Measurements from ENCODE around the gene GALP. TPM values are rescaled to one million over a fixed set of nuclear protein-coding genes. Genes with fewer than 3 reads are reported as not detected.

Gene GALP
- polyA plus RNA-seq, 1 experiment, result not detected

- no peaks in the 10 kb centered on the region for H3K27me3 ChIP-seq (ENCODE audit: control insufficient read depth, insufficient read depth, low read length)
- peaks cover 17% of the 10 kb centered on the region for H3K36me3 ChIP-seq (ENCODE audit: control insufficient read depth, insufficient read depth, low read length)
- no peak overlapping the region for H3K4me3 ChIP-seq (ENCODE audit: low read depth, low read length)
- DNase-seq (ENCODE audit: low read depth), result no peak
- POLR2A ChIA-PET, result no interaction called here
- no peak for TF ChIP-seq CTCF (IDR thresholded peaks at IDR 0.05; ENCODE audit: insufficient read depth, low read depth, low read length)
- CTCF ChIA-PET, result interaction anchor here (2.5 kb wide), 1 partner anchor 13 kb away, joined by 17 read pairs; no protein-coding TSS in a partner anchor
Observed at GRCh38 chr19:56159622-56160271, 16.1 kb upstream of the GALP start.

- DNase-seq (ENCODE audit: low read depth), result no peak
- Histone ChIP-seq H3K4me3 (ENCODE audit: low read depth, low read length) (no peak overlapping the region), H3K36me3 (ENCODE audit: control insufficient read depth, insufficient read depth, low read length) (peaks cover 9% of the 10 kb centered on the region), H3K27me3 (ENCODE audit: control insufficient read depth, insufficient read depth, low read length) (no peaks in the 10 kb centered on the region)
- CTCF ChIA-PET, result interaction anchor here (1.1 to 2.5 kb wide), 4 partner anchors 11 to 85 kb away, joined by 3 to 17 read pairs (median 6); no protein-coding TSS in a partner anchor
- POLR2A ChIA-PET, result no interaction called here
- no peak for TF ChIP-seq CTCF (IDR thresholded peaks at IDR 0.05; ENCODE audit: insufficient read depth, low read depth, low read length)
Observed at GRCh38 chr19:56161534-56161933, 14.3 kb upstream of the GALP start.

DNA sequence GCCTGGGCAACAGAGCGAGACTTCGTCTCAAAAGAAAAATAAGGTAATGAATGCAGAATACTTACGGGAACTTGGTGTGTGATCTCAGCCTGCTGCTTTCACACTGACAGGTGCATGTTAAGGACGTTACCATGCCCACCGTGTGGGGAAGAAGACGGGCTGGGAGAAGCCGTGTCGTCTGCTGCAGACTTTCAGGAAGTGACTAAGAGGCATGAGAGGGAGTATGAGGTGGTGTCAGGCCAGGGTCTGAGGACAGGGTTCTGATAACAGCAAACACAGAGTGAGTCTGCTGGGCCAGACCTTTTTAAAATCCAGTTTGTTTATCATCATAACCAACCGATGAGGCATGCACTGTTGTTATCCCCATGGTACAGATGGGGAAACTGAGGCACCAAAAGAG, 13.6 kb upstream of the GALP start:
- POLR2A ChIA-PET, result no interaction called here
- Histone ChIP-seq H3K4me3 (ENCODE audit: low read depth, low read length) (no peak overlapping the region), H3K36me3 (ENCODE audit: control insufficient read depth, insufficient read depth, low read length) (peaks cover 9% of the 10 kb centered on the region), H3K27me3 (ENCODE audit: control insufficient read depth, insufficient read depth, low read length) (no peaks in the 10 kb centered on the region)
- no peak for TF ChIP-seq CTCF (IDR thresholded peaks at IDR 0.05; ENCODE audit: insufficient read depth, low read depth, low read length)
- no peak for DNase-seq (ENCODE audit: low read depth)
- CTCF ChIA-PET, result interaction anchor here (1.1 to 2.5 kb wide), 3 partner anchors 10 to 86 kb away, joined by 3 to 17 read pairs (median 7); no protein-coding TSS in a partner anchor

DNA sequence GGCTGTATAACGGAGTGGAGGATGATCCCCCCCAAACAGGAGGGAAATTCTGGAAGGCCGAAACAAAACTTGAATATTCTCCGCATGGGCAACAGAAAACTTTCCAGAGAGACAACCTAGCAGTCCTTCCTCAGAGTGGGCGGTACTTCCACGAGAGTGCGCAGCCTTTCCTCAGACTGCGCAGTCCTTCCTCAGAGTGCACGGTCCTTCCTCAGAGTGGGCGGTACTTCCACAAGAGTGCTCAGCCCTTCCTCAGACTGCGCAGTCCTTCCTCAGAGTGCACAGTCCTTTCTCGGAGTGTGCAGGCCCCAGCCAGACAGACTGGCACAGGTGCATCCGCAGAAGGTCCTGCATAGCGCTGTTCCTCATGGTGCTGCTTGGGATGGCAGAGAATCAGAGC, 12.7 kb upstream of the GALP start:
- POLR2A ChIA-PET, result no interaction called here
- CTCF ChIA-PET, result interaction anchor here (1.7 kb wide), 1 partner anchor 9 kb away, joined by 4 read pairs; no protein-coding TSS in a partner anchor
- H3K36me3 ChIP-seq (ENCODE audit: control insufficient read depth, insufficient read depth, low read length), result peaks cover 8% of the 10 kb centered on the region
- no peak for DNase-seq (ENCODE audit: low read depth)
- H3K4me3 ChIP-seq (ENCODE audit: low read depth, low read length), result no peak overlapping the region
- no peak for TF ChIP-seq CTCF (IDR thresholded peaks at IDR 0.05; ENCODE audit: insufficient read depth, low read depth, low read length)
- H3K27me3 ChIP-seq (ENCODE audit: control insufficient read depth, insufficient read depth, low read length), result no peaks in the 10 kb centered on the region

GRCh38 chr19:56167064-56167578, 8.7 kb upstream of the GALP start:
- Histone ChIP-seq H3K27me3 (ENCODE audit: control insufficient read depth, insufficient read depth, low read length) (no peaks in the 10 kb centered on the region), H3K36me3 (ENCODE audit: control insufficient read depth, insufficient read depth, low read length) (no peaks in the 10 kb centered on the region), H3K4me3 (ENCODE audit: low read depth, low read length) (no peak overlapping the region)
- DNase-seq (ENCODE audit: low read depth), result no peak
- ChIA-PET CTCF (interaction anchor here (12.9 kb wide), 1 partner anchor 89 kb away, joined by 262 read pairs; no protein-coding TSS in a partner anchor), POLR2A (no interaction called here)
- no peak for TF ChIP-seq CTCF (IDR thresholded peaks at IDR 0.05; ENCODE audit: insufficient read depth, low read depth, low read length)
